Activated CD4-positive, CD25-positive, alpha-beta regulatory T cell (primary cell): Measurements from ENCODE around the gene C1QTNF9B.
"Not testable (repeated sequence)": the region's sequence is repeated elsewhere in the genome, so short reads cannot be mapped to it uniquely, and the experiment has no call there.

Source experiments
- DNase-seq, 4 experiments: peaks; one replicate each; lab custom pipeline; 2025; lab: John Stamatoyannopoulos, UW

C1QTNF9B gene

DNA sequence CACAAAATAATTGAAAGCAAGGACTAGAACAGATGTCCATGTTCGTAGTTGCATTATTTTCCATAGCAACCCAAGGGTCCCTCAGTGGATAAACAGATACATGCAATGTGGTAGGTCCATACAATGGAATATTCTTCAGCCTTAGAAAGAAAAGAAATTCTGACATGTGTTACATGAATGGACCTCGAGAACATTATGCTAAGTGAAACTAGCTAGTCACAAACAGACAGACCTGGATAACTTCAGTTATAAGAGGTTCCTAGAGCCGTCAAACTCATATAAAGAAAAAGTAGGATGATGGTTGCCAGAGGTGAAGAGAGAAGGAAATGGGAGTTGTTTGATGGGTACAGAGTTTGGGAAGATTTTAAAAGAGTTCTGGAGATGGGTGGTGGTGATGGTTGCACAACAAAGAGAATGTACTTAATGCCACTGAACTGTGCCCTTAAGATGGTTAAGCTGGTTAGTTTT, at the start of gene C1QTNF9B:
Gene C1QTNF9B (minus strand): TSS at position 51 of the 468 bp plus-strand sequence.
- not testable (repeated sequence) for DNase-seq

GRCh38 chr13:23946900-23947299, 49.6 kb upstream of the C1QTNF9B start:
- DNase-seq: no peak

DNA sequence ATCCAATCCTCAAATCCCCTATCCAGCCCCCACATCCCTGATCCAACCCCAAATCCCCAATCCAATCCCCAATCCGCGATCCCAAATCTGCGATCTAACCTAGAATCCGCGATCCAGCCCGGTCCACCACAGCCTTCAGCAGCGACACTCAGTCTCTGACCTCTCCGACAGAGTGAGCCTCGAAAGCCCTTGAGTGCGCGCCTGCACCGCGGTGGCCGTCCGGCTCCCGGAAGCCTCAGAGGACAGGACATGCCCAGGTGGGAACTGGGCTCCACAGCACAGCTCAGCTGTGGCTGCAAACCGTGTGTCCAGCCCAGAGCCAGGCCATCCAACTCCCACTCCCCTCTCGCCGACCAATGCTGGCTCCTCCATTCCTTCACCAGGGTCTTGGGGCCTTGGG, 48.8 kb upstream of the C1QTNF9B start:
- DNase-seq: no peak

- DNase-seq: no peak
Measured at GRCh38 chr13:23945612-23946011, 48.3 kb upstream of the C1QTNF9B start.

DNA sequence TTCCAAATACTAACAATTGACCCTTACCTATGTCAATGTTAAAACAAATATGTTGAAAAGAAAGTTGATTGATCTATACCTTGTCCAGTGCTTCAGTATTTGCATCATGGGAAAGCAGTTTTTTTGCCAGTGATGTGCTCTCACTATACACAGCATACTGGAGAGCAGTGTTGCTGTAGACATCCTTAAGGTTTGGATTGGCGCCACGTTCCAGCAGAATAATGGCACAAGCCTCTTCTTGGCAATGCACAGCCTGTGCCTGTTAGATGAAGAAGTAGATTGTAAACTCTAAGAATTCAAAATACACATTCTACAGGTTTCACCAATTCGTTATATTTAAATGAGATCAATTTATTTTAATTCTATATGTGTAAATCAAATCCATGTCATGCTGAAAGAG, 43.9 kb upstream of the C1QTNF9B start:
- DNase-seq: no peak

- not testable (repeated sequence) for DNase-seq
Measured at GRCh38 chr13:23939666-23940065, 42.4 kb upstream of the C1QTNF9B start.

DNA sequence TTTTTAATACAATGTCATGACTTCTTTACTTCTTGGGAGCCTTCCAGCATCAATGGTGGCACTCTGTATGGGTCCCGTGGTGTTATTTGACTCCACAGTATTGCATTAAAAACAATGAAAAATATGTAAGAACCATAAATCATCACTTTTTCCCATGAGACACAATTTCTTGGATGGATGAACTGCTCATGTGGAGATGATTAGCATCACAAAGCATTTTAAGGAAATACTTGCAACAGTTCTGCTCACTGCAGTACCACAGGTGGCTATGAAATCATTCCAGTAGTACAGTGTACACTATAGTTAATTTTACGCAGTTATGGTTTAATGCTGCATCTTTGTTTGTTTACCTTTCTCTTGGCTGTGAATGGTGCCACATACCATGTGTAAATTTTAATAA, 37.2 kb upstream of the C1QTNF9B start:
- no peak for DNase-seq

DNA sequence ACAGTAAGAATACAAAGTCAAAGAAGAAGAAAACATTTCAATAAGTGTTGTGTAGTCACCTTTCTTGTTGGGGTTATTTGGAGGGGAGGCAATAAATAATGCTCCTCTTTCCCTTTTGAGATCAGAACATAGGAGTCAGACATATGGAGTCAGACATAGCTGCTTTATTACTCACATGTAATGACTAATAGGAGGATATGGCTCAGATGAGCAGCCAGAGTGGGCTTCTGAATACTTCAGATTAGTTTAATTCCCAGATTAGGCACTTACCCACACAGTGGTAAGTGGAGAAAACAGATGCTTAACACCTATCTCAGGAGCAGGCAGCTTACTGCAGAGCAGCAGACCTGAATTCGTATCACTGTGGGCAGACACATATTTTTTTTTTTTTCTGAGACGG, 31.7 kb upstream of the C1QTNF9B start:
- DNase-seq: no peak

DNA sequence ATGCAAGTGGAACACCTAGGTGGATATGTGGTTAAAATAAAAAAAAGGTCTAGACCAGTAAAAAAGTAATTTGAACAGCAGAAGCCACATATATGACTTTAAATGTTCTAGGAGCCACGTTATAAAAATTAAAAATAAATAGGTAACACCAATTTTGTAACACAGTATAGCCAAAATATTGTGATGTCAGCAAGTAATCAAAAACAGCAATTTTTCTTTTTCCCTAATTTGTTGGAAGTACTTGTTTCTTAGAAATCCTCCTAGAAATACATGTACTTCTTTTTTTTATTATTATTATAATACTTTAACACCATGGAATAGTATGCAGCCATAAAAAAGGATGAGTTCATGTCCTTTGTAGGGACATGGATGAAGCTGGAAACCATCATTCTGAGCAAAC, 25.7 kb upstream of the C1QTNF9B start:
- DNase-seq: no peak

GRCh38 chr13:23922005-23922932, 25.0 kb upstream of the C1QTNF9B start:
- DNase-seq: no peak

DNA sequence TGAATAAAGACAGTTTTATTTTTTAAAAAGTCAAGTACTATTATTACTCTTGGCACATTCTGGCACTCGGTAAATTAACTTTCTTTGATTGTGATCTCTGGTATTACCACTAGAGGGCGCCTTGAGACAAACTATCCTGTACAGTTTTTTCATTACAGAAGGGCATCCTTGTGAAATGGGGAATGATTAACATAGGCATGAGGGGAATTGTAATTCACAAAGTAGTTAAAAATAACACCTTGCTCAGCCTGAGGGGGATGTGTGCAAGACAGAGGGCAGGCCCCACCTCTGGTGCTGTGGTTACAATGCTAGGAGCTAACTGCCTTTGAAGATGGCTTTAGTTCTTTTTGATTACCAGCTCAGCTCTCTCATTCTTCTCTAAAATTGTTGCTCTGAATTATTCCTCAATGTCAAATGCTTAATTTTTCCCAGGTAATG, 24.2 kb upstream of the C1QTNF9B start:
- no peak for DNase-seq

DNA sequence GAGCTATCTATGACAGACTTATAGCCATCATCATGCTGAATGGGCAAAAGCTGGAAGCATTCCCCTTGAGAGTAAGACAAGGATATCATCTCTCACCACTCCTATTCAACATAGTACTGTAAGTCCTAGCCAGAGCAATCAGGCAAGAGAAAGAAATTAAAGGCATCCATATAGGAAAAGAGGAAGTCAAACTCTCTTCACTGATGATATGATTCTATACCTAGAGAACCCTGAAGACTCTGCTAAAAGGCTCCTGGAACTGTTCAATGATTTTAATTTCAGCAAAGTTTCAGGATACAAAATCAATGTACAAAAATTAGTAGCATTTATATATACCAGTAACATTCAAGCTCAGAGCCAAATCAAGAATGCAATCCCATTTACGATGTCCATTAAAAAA, 21.7 kb upstream of the C1QTNF9B start:
- no peak for DNase-seq

DNA sequence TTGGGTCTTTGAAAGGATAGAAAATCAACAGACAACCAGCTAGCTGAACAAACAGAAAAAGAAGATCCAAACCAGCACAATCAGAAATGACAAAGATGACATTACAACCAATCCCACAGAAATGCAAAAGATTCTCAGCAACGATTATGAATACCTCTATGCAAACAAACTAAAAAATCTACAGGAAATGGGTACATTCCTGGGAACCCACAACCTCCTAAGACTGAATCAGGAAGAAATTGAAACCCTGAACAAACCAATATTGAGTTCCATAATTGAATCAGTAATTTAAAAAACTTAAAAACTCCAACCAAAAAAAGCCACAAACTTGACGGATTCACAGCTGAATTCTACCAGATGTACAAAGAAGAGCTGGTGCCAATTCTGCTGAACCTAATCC, 20.9 kb upstream of the C1QTNF9B start:
- no peak for DNase-seq

GRCh38 chr13:23915308-23915707, 18.0 kb upstream of the C1QTNF9B start:
- DNase-seq: no peak

DNA sequence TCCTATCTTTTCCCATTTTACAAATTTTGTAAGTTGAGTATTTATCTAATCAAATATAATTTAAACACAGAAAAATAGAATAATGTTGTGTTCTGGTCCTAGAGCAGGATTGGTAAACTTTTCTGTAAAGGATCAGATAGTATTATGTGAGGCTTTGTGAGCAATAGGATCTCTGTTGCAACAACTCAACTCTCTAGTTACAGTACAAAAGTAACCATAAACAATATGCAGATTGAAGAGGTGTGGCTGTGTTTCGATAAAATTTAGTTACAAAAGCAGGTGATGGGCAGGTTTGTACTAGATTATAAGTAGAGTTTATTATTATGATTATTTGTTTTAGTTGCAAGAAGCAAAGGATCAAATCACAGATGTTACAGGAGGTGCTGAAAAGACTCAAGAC, 15.2 kb upstream of the C1QTNF9B start:
- no peak for DNase-seq

- DNase-seq: no peak
Measured at GRCh38 chr13:23909606-23910005, 12.3 kb upstream of the C1QTNF9B start.

- no peak for DNase-seq
Measured at GRCh38 chr13:23905766-23906165, 8.5 kb upstream of the C1QTNF9B start.

DNA sequence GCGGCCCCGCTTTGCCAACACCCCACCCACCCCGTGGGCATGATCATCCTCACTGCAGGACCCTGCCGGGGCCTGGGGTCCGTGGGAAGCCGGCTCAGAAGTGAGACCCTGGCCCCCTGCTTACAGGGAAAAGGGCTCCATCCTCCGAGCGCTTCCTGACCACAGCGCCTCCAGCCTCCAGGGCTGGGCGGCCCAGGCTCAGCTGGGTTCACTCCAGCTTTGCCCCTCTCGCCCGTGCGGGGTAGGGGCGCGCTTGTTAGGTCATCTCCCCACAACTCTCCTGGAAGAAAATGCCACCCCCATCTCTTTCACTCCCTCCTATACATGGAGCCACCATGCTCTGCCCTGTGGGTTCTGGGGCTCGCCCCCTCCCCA, 6.6 kb upstream of the C1QTNF9B start:
- no peak for DNase-seq

DNA sequence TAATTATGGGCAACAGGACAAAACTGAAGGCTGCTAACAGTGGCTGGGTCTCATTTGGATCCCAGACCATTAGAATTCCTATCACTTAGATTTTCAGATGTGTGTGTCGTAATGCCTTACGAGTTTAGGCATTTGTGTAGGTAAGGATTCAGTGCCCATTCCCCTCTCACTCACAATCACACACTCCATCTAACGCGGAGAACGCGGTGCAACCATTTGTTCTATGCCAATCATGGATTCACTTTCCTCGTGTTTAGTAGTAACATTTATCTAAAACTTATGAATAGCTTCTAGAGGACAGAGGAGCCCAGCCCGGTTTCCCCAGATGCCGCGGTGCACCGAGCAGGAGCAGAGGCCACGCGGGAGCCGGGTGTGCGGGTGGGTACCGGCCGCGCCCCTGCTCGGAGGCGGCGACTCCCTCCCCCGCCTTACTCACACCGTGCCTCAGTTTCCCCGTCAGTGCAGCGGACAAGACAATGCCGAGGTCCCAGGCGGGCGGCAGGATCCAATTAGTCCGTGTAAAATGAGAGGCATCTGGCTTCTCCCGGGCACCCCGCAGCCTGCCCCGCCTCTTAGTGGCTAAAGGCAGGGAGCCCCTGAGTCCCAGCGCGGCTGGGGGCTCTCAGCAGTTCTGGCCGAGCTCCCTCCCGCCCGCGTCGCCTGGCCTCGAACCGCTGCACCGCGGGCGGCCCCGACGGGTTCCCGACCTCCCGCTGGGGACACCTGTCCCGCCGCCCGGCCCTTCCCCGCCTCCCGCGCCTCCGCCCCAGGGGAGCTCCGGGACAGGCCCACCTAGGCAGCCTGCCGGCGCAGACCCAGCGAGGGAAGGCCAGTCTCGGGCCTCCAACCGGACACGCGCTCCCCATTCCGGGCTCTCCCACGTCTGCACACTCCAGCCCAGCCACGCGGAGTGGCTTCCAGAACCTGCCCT, 5.9 kb upstream of the C1QTNF9B start:
- DNase-seq: no peak

- DNase-seq: no peak
Measured at GRCh38 chr13:23901365-23901764, 4.1 kb upstream of the C1QTNF9B start.

- peak in 1 of 4 experiments; percentile 7 for DNase-seq
Measured at GRCh38 chr13:23899555-23899954, 2.3 kb upstream of the C1QTNF9B start.

- DNase-seq: no peak
Measured at GRCh38 chr13:23898101-23898500, 799 bp upstream of the C1QTNF9B start.

DNA sequence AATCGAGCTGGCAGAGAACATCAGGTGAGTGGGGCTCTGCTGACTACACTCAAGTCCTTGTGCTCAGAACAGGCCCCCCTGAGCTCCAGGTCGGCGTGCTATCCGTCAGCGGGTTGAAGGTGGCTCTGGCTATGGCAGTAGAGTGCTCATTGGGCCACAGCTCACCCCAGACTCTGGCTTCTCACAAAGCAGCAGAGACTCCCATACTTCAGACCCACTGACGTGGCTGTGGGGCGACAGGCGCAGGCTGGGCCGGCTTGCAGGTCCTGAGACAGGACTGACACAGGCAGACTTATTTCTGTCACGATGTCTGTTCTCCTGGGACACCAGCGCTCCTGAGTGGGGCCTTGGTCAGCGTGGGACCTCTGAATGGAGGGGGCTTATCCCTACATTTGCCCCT, 2.6 kb downstream of the C1QTNF9B start:
- DNase-seq: not testable (repeated sequence)
